ENCODE measurements around the gene RNASE1.

DNA sequence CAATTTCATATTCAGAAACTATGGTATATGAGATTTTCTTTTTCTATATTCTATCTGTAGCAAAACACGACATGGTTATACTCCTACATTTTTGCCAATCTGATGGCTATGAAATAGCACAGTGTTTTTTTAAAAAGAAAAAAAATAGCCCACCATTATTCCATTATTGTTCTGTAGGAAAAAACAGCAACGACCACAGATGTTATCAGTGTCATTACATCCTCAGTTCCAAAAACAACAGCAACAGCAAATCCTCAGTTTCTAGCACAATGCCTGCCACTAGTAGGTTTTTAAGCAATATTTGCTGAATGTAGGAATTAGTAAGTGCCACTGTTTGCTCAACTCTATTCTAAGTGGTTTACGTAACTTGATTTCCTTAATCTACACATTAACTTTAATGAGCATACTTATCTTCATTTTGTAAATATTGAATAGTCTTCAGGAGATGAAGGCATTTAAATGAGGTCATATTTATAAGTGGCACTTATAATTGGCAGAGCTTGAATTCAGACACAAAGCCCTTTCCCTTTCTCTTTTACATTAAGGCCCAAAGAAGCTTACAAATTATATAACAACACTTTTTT lies 13.3 kb downstream of the RNASE1 start:
- TF ChIP-seq, protein P1, sequence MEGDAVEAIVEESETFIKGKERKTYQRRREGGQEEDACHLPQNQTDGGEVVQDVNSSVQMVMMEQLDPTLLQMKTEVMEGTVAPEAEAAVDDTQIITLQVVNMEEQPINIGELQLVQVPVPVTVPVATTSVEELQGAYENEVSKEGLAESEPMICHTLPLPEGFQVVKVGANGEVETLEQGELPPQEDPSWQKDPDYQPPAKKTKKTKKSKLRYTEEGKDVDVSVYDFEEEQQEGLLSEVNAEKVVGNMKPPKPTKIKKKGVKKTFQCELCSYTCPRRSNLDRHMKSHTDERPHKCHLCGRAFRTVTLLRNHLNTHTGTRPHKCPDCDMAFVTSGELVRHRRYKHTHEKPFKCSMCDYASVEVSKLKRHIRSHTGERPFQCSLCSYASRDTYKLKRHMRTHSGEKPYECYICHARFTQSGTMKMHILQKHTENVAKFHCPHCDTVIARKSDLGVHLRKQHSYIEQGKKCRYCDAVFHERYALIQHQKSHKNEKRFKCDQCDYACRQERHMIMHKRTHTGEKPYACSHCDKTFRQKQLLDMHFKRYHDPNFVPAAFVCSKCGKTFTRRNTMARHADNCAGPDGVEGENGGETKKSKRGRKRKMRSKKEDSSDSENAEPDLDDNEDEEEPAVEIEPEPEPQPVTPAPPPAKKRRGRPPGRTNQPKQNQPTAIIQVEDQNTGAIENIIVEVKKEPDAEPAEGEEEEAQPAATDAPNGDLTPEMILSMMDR (IDR thresholded peaks at IDR 0.05) = no peak
- TF ChIP-seq POLR2AphosphoS5 (IDR thresholded peaks at IDR 0.05) = no peak

Data from breast epithelium (tissue), 3 donors.